ENCODE data around the gene BCL2L12.

DNA sequence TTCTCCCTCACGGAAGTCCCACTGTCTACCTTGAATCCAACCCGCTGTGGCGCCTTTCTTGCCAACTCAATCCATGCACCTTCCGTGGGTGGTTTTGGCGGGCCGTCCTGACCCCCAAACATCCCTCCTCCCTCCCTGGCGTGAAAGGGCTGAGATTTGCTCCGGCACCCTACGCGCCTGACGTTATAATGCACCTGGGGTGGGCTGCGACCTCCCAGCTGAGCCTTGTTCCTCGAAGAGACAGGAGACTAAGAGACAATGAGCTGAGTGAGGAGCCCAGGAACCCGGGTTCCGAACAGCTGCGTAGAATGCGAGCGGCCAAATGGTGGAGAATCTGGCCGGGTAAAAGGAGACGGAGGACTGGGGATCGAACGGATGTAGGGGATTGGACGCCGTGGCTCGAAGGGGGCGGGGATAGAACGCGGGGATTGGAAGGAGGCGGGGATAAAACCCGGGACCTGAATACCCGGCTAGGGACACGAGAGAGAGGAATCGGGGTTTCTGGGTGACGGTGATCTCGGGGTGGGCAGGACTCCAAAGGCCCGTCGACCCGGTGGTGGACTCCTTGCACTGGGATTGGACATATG is 25.0 kb downstream of the BCL2L12 start, which contains the start of gene CPT1C:
- TF ChIP-seq EZH2 (IDR thresholded peaks at IDR 0.05) (no peak), POLR2AphosphoS5 (IDR thresholded peaks at IDR 0.05; ENCODE audit: borderline replicate concordance, low read depth, low read length) (peak; percentile 93), FOXP2 (optimal IDR thresholded peaks at IDR 0.05; ENCODE audit: control extremely low read depth, extremely low read length, insufficient read depth) (no peak)

Data from SK-N-MC (cell line).